HCT116 (cell line): ENCODE data around the gene ATRN. TPM values are rescaled to one million over a fixed set of nuclear protein-coding genes. Genes with fewer than 3 reads are reported as not detected.

Experiments
- ATAC-seq: fragments of 200-7000 bp; cut with Tn5 transposase; 2 replicates; pipeline ENCODE4 v1.9.1; 2020; ENCODE audit warnings: mild to moderate bottlenecking, moderate library complexity
- BruUV-seq: library from RNA; stranded (reverse); fragments of 400-500 nt; replicated peaks from 2 replicates; lab custom pipeline; 2021; lab: Mats Ljungman, UMichigan
- CTCF ChIA-PET: fragments of 300-600 bp; sonication (Branson Sonifier 250); formaldehyde crosslinking; loops from one replicate; lab custom pipeline; 2021; ENCODE audit warnings: antibody characterized with exemption; lab: Charles Lee
- POLR2A ChIA-PET: fragments of 300-600, 350-600 bp; sonication (Branson Sonifier 250); formaldehyde crosslinking; loops from one replicate; lab custom pipeline; 2021; ENCODE audit warnings: antibody characterized with exemption; lab: Charles Lee
- RAD21 ChIA-PET, 2 experiments: fragments of 300-600 bp; sonication (Branson Sonifier 250); formaldehyde crosslinking; loops; one replicate each; lab custom pipeline; 2023; ENCODE audit warnings: low total read pairs in 2 of 2; ENCODE audit not compliant: uncharacterized antibody in 2 of 2, unreplicated experiment in 2 of 2, low non-redundant PET in 1 of 2; lab: Charles Lee
- DNase-seq: peaks from one replicate; pipeline ENCODE4 v3.0.0-alpha.2; 2010; ENCODE audit warnings: low read depth, low spot score
- H2AFZ ChIP-seq: fragments of 200-600 bp; shearing (Covaris generic), sonication (generic); 2 replicates; pipeline ENCODE4 v1.6.1; 2017; ENCODE audit warnings: low read depth, mixed run types, mixed read lengths, antibody characterized with exemption, low read length; ENCODE audit not compliant: poor library complexity, severe bottlenecking
- H3K27ac ChIP-seq: 2 replicates; pipeline ENCODE4 v1.5.1; 2012; ENCODE audit warnings: low read depth, low read length
- H3K27me3 ChIP-seq: fragments of 200-600 bp; sonication (generic); 2 replicates; pipeline ENCODE4 v1.6.1; 2016; ENCODE audit warnings: mixed run types, low read length, mixed read lengths; ENCODE audit not compliant: insufficient read depth
- H3K36me3 ChIP-seq, 2 experiments: fragments of 200-500 bp in 1 of 2; fragments of 200-600 bp in 1 of 2; sonication (Bioruptor generic) in 1 of 2; sonication (generic) in 1 of 2; 2 replicates each; pipeline versions ENCODE4 v1.5.1 to v1.6.1; 2014 to 2016; ENCODE audit warnings: low read length in 2 of 2, inconsistent platforms in 1 of 2, mixed read lengths in 1 of 2, mixed run types in 1 of 2; ENCODE audit not compliant: insufficient read depth in 2 of 2, control insufficient read depth in 1 of 2
- H3K4me1 ChIP-seq, 2 experiments: fragments of 200-600 bp in 1 of 2; sonication (generic) in 1 of 2; 2 replicates each; pipeline versions ENCODE4 v1.5.1 to v1.6.1; 2012 to 2017; ENCODE audit warnings: low read length in 2 of 2, inconsistent platforms in 1 of 2, mild to moderate bottlenecking in 1 of 2, mixed read lengths in 1 of 2, mixed run types in 1 of 2, moderate library complexity in 1 of 2; ENCODE audit not compliant: insufficient read depth in 2 of 2, control insufficient read depth in 1 of 2
- H3K4me2 ChIP-seq: fragments of 200-600 bp; sonication (generic); 2 replicates; pipeline ENCODE4 v1.6.1; 2017; ENCODE audit warnings: mixed run types, low read length, mixed read lengths
- H3K4me3 ChIP-seq, 2 experiments: fragments of 200-600 bp in 1 of 2; sonication (generic) in 1 of 2; replicated peaks in 1 of 2; 2 replicates each; pipeline ENCODE4 v1.5.1; 2011 to 2016; ENCODE audit warnings: low read length in 2 of 2, control low read depth in 1 of 2, low read depth in 1 of 2, mild to moderate bottlenecking in 1 of 2, mixed read lengths in 1 of 2, mixed run types in 1 of 2
- H3K79me2 ChIP-seq: fragments of 200-600 bp; sonication (generic); 2 replicates; pipeline ENCODE4 v1.6.1; 2017; ENCODE audit warnings: mild to moderate bottlenecking, mixed run types, low read length, moderate library complexity, mixed read lengths; ENCODE audit not compliant: insufficient read depth
- H3K9ac ChIP-seq: fragments of 200-600 bp; sonication (generic); 2 replicates; pipeline ENCODE4 v1.6.1; 2016; ENCODE audit warnings: low read length, mixed read lengths
- H3K9me2 ChIP-seq: fragments of 200-600 bp; sonication (generic), shearing (Covaris generic); 2 replicates; pipeline ENCODE4 v1.6.1; 2017; ENCODE audit warnings: mixed run types, mild to moderate bottlenecking, moderate library complexity; ENCODE audit not compliant: insufficient read depth
- H3K9me3 ChIP-seq, 2 experiments: fragments of 200-500 bp in 1 of 2; fragments of 200-600 bp in 1 of 2; sonication (Bioruptor generic) in 1 of 2; sonication (generic) in 1 of 2; 2 replicates each; pipeline ENCODE4 v1.6.1; 2014 to 2017; ENCODE audit warnings: low read length in 2 of 2, mixed read lengths in 2 of 2, inconsistent platforms in 1 of 2, low read depth in 1 of 2, mild to moderate bottlenecking in 1 of 2, mixed run types in 1 of 2, moderate library complexity in 1 of 2; ENCODE audit not compliant: control insufficient read depth in 1 of 2, insufficient read depth in 1 of 2
- H4K20me1 ChIP-seq: fragments of 200-600 bp; sonication (generic), shearing (Covaris generic); 2 replicates; pipeline ENCODE4 v1.6.1; 2017; ENCODE audit warnings: mixed run types, mild to moderate bottlenecking, moderate library complexity; ENCODE audit not compliant: insufficient read depth
- CEBPB ChIP-seq: IDR thresholded peaks from 2 replicates; pipeline ENCODE4 v1.6.1; 2012; ENCODE audit warnings: low read depth
- EGR1 ChIP-seq: IDR thresholded peaks from 2 replicates; pipeline ENCODE4 v1.6.1; 2012; ENCODE audit warnings: low read depth
- ELF1 ChIP-seq: IDR thresholded peaks from 2 replicates; pipeline ENCODE4 v1.6.1; 2012; ENCODE audit warnings: low read depth, borderline replicate concordance
- EZH2 ChIP-seq: fragments of 200-600 bp; sonication (generic); IDR thresholded peaks from 2 replicates; pipeline ENCODE4 v1.6.1; 2017; ENCODE audit warnings: antibody characterized with exemption, mixed run types
- FOSL1 ChIP-seq: IDR thresholded peaks from 2 replicates; pipeline ENCODE4 v1.6.1; 2012; ENCODE audit warnings: low read depth
- JUND ChIP-seq: IDR thresholded peaks from 2 replicates; pipeline ENCODE4 v1.6.1; 2012
- MAX ChIP-seq: IDR thresholded peaks from 2 replicates; pipeline ENCODE4 v1.6.1; 2012
- RAD21 ChIP-seq: IDR thresholded peaks from 2 replicates; pipeline ENCODE4 v1.6.1; 2012; ENCODE audit warnings: low read depth, mild to moderate bottlenecking
- SIN3A ChIP-seq: IDR thresholded peaks from 2 replicates; pipeline ENCODE4 v1.6.1; 2012; ENCODE audit warnings: low read depth
- SP1 ChIP-seq: IDR thresholded peaks from 2 replicates; pipeline ENCODE4 v1.6.1; 2012; ENCODE audit warnings: low read depth
- YY1 ChIP-seq: IDR thresholded peaks from 2 replicates; pipeline ENCODE4 v1.6.1; 2011; ENCODE audit warnings: low read length, low read depth, moderate library complexity, mild to moderate bottlenecking; ENCODE audit not compliant: insufficient replicate concordance; ENCODE audit errors: extremely low read depth
- ZBTB33 ChIP-seq: IDR thresholded peaks from 2 replicates; pipeline ENCODE4 v1.6.1; 2011; ENCODE audit warnings: mild to moderate bottlenecking, low read length, moderate library complexity; ENCODE audit not compliant: insufficient replicate concordance; ENCODE audit errors: extremely low read depth
- ZFX ChIP-seq: fragments of 450-650 bp; IDR thresholded peaks from 2 replicates; pipeline ENCODE4 v1.6.1; 2017
- ZNF274 ChIP-seq: fragments of 200-500 bp; sonication (Bioruptor generic); IDR thresholded peaks from 2 replicates; pipeline ENCODE4 v1.6.1; 2014; ENCODE audit warnings: mild to moderate bottlenecking, low read depth, low read length, inconsistent platforms
- intact Hi-C: fragments of 100-400 bp; cut with micrococcal nuclease; formaldehyde crosslinking; loops from 2 replicates; pipeline ENCODE4 v1.10.0; 2022
- total RNA-seq: library from RNA; stranded (reverse); gene quantifications from one replicate; pipeline ENCODE4 v1.2.1, GENCODE V29; 2021; ENCODE audit not compliant: unreplicated experiment

Gene ATRN
- total RNA-seq, 1 experiment from 2014 or later: 24.4 TPM

GRCh38 chr20:3590164-3590563, 119.3 kb downstream of the ATRN start:
- no peak overlapping the region for H3K4me2 ChIP-seq
- DNase-seq (no peak), ATAC-seq (no peak)
- no peaks in the 10 kb centered on the region for H4K20me1 ChIP-seq
- ChIA-PET POLR2A (interaction anchor here (0.5 kb wide), 1 partner anchor 19 kb away, joined by 3 read pairs; no protein-coding TSS in a partner anchor), RAD21 (interaction anchor here in 1 of 2 experiments (0.6 kb wide), 1 partner anchor 673 kb away, joined by 3 read pairs; no protein-coding TSS in a partner anchor), CTCF (interaction anchor here (1.5 kb wide), 1 partner anchor 27 kb away, joined by 4 read pairs; no protein-coding TSS in a partner anchor)
- no peaks in the 10 kb centered on the region for H3K4me1 ChIP-seq
- no peak for TF ChIP-seq ZFX
- no peak for TF ChIP-seq JUND
- no peak for TF ChIP-seq ZNF274
- no peak for TF ChIP-seq ZBTB33
- no peak for TF ChIP-seq FOSL1
- TF ChIP-seq CEBPB: no peak
- no peak for TF ChIP-seq ELF1
- no peak for TF ChIP-seq SIN3A
- TF ChIP-seq SP1: no peak
- no peak overlapping the region for H3K4me3 ChIP-seq
- no peaks in the 10 kb centered on the region for H3K9me2 ChIP-seq
- no peaks in the 10 kb centered on the region for H3K9me3 ChIP-seq
- no peak overlapping the region for H3K27ac ChIP-seq
- intact Hi-C loops: no loop called here
- H3K9ac ChIP-seq: no peak overlapping the region
- H2AFZ ChIP-seq: no peak overlapping the region
- no TSS peak for BruUV-seq
- H3K79me2 ChIP-seq: no peaks in the 10 kb centered on the region
- H3K27me3 ChIP-seq: no peaks in the 10 kb centered on the region
- peaks cover 0 to 5% of the 10 kb centered on the region in 2 experiments; a peak in 1 of 4 replicates for H3K36me3 ChIP-seq

- peaks cover 0 to 3% of the 10 kb centered on the region in 2 experiments; a peak in 1 of 4 replicates for H3K36me3 ChIP-seq
- CTCF ChIA-PET: no interaction called here
- H3K79me2 ChIP-seq: no peaks in the 10 kb centered on the region
- no peaks in the 10 kb centered on the region for H3K9me2 ChIP-seq
- H3K9me3 ChIP-seq: no peaks in the 10 kb centered on the region
- no peak for DNase-seq
- no peak for ATAC-seq
- intact Hi-C loops: no loop called here
- no peaks in the 10 kb centered on the region for H3K27me3 ChIP-seq
- H3K4me1 ChIP-seq: no peaks in the 10 kb centered on the region
- H3K4me2 ChIP-seq: no peak overlapping the region
- no TSS peak for BruUV-seq
- H4K20me1 ChIP-seq: no peaks in the 10 kb centered on the region
- no peak overlapping the region for H3K9ac ChIP-seq
- RAD21 ChIA-PET: no interaction called here
- no peak overlapping the region for H3K27ac ChIP-seq
- no peak overlapping the region for H2AFZ ChIP-seq
- H3K4me3 ChIP-seq: no peak overlapping the region
- TF ChIP-seq ZFX: no peak
- no peak for TF ChIP-seq YY1
- no peak for TF ChIP-seq RAD21
- TF ChIP-seq MAX: no peak
- no peak for TF ChIP-seq ZNF274
- TF ChIP-seq ELF1: no peak
- no peak for TF ChIP-seq EZH2
- TF ChIP-seq EGR1: no peak
- TF ChIP-seq SP1: no peak
- POLR2A ChIA-PET: no interaction called here
Observed at GRCh38 chr20:3592931-3593330, 122.1 kb downstream of the ATRN start.
